ENCODE data around the gene DNAJB8.

DNA sequence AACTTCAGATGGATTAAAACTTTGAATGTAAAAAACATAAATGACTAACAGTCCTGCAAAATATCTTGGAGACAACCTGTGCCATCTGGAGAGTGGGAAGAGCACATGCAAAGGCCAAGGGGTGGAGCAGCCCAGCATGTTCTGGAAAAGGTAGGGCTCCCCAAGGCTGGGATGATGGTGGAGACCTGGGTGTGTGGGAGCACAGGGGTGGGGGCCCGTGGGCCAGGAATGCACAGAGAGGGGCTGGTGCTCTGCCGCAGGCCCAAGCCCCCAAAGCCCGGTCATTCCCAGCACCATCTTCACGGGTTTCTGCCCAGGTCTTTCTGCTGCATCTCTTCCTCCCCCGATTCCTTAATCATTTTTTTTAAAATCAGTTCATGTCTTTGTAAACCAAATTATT is 36.0 kb upstream of the DNAJB8 start:
- TF ChIP-seq, protein P1, sequence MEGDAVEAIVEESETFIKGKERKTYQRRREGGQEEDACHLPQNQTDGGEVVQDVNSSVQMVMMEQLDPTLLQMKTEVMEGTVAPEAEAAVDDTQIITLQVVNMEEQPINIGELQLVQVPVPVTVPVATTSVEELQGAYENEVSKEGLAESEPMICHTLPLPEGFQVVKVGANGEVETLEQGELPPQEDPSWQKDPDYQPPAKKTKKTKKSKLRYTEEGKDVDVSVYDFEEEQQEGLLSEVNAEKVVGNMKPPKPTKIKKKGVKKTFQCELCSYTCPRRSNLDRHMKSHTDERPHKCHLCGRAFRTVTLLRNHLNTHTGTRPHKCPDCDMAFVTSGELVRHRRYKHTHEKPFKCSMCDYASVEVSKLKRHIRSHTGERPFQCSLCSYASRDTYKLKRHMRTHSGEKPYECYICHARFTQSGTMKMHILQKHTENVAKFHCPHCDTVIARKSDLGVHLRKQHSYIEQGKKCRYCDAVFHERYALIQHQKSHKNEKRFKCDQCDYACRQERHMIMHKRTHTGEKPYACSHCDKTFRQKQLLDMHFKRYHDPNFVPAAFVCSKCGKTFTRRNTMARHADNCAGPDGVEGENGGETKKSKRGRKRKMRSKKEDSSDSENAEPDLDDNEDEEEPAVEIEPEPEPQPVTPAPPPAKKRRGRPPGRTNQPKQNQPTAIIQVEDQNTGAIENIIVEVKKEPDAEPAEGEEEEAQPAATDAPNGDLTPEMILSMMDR (IDR thresholded peaks at IDR 0.05) = no peak
- TF ChIP-seq POLR2A (IDR thresholded peaks at IDR 0.05; ENCODE audit: low read depth) (no peak), EP300 (IDR thresholded peaks at IDR 0.05) (no peak)
